Measurements from ENCODE around the gene RANGAP1.

DNA sequence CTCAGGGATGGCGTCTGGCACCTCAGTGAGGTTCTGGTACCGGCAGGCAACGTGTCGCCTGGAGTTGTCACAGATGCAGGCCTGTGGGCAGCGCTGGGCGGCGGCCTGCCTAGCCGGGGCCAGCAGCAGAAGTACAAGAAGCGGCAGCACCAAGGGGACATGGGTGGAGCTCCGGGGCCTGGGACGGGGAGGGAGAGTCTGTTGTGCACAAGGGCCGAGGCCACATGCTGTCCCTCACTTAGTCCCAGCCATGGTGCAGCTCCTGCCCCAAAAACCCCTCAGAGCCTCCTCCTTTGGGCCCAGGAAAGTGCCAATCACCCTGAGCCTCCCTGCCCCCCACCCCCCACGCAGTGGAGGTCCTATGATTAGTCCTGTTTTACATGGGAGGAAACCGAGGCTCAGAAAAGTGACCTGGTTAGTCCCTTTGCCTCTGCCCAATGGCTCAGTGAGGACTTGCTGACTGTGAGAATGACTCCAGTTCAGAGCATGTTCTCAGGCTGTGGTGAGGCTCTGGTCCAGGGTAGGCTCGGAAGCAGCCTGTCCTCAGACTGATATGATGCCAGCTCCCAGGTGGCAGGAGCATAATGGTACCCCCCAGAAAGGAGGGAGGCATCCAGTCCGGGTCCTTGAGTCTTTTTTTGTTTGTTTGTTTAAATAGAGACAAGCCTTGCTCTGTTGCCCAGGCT lies 46.4 kb downstream of the RANGAP1 start:
- TF ChIP-seq EZH2 (IDR thresholded peaks at IDR 0.05; ENCODE audit: borderline replicate concordance, insufficient read depth, low read depth, low read length, poor library complexity, severe bottlenecking): no peak
- TF ChIP-seq, protein P1, sequence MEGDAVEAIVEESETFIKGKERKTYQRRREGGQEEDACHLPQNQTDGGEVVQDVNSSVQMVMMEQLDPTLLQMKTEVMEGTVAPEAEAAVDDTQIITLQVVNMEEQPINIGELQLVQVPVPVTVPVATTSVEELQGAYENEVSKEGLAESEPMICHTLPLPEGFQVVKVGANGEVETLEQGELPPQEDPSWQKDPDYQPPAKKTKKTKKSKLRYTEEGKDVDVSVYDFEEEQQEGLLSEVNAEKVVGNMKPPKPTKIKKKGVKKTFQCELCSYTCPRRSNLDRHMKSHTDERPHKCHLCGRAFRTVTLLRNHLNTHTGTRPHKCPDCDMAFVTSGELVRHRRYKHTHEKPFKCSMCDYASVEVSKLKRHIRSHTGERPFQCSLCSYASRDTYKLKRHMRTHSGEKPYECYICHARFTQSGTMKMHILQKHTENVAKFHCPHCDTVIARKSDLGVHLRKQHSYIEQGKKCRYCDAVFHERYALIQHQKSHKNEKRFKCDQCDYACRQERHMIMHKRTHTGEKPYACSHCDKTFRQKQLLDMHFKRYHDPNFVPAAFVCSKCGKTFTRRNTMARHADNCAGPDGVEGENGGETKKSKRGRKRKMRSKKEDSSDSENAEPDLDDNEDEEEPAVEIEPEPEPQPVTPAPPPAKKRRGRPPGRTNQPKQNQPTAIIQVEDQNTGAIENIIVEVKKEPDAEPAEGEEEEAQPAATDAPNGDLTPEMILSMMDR (IDR thresholded peaks at IDR 0.05): no peak

All from B cell (primary cell).